SU-DHL-6 (cell line): ENCODE measurements around the gene THEM5.

Source experiments
- H2AFZ ChIP-seq: fragments of 200-600 bp; sonication (generic); 2 replicates; pipeline ENCODE4 v1.6.1; 2014; ENCODE audit warnings: low read depth, mild to moderate bottlenecking, moderate library complexity, mixed read lengths, antibody characterized with exemption, low read length; ENCODE audit not compliant: severe bottlenecking
- H3F3A ChIP-seq: fragments of 200-600 bp; shearing (Covaris generic); 2 replicates; pipeline ENCODE4 v1.6.0; 2016; ENCODE audit warnings: antibody characterized with exemption, mild to moderate bottlenecking; ENCODE audit not compliant: insufficient read depth
- H3K27ac ChIP-seq: fragments of 200-600 bp; sonication (generic); 2 replicates; pipeline ENCODE4 v1.5.1; 2016; ENCODE audit warnings: low read depth, mild to moderate bottlenecking, low read length, moderate library complexity, mixed read lengths
- H3K27me3 ChIP-seq: fragments of 200-600 bp; sonication (generic), shearing (Covaris generic); 2 replicates; pipeline ENCODE4 v1.6.0; 2014; ENCODE audit warnings: mild to moderate bottlenecking, low read length
- H3K36me3 ChIP-seq: fragments of 200-600 bp; sonication (generic); 2 replicates; pipeline ENCODE4 v1.6.1; 2014; ENCODE audit warnings: mild to moderate bottlenecking, low read length, mixed read lengths
- H3K4me2 ChIP-seq: fragments of 300-600, 200-600 bp; shearing (Covaris generic), sonication (generic); 2 replicates; pipeline ENCODE4 v1.6.0; 2014; ENCODE audit warnings: low read length, low read depth, mild to moderate bottlenecking; ENCODE audit not compliant: poor library complexity, severe bottlenecking
- H3K4me3 ChIP-seq: fragments of 200-600 bp; sonication (generic); 2 replicates; pipeline ENCODE4 v1.5.1; 2014; ENCODE audit warnings: antibody characterized with exemption, low read length, mild to moderate bottlenecking, mixed read lengths; ENCODE audit not compliant: insufficient read depth, poor library complexity, severe bottlenecking
- H3K79me2 ChIP-seq: fragments of 200-600 bp; sonication (generic); 2 replicates; pipeline ENCODE4 v1.6.1; 2014; ENCODE audit warnings: mild to moderate bottlenecking, low read length, moderate library complexity; ENCODE audit not compliant: insufficient read depth
- H3K9ac ChIP-seq: fragments of 200-600 bp; sonication (generic); 2 replicates; pipeline ENCODE4 v1.7.0; 2014; ENCODE audit warnings: mild to moderate bottlenecking, low read length
- H3K9me2 ChIP-seq: fragments of 200-600 bp; sonication (generic); replicated peaks from 2 replicates; pipeline ENCODE4 v1.6.1; 2014; ENCODE audit warnings: low read length; ENCODE audit not compliant: insufficient read depth
- H3K9me3 ChIP-seq: fragments of 200-600 bp; sonication (generic); 2 replicates; pipeline ENCODE4 v1.6.1; 2014; ENCODE audit warnings: low read length, mixed read lengths; ENCODE audit not compliant: insufficient read depth
- H4K20me1 ChIP-seq: fragments of 200-600 bp; sonication (generic); 2 replicates; pipeline ENCODE4 v1.6.1; 2014; ENCODE audit warnings: low read depth, mild to moderate bottlenecking, antibody characterized with exemption, low read length, moderate library complexity, mixed read lengths
- EZH2phosphoT487 ChIP-seq: fragments of 200-600 bp; sonication (generic), shearing (Covaris generic); conservative IDR thresholded peaks from 2 replicates; pipeline ENCODE4 v1.6.1; 2018; ENCODE audit warnings: mild to moderate bottlenecking, antibody characterized with exemption, low read length, moderate library complexity, mixed read lengths
- TF ChIP-seq, protein P1 (sequence below): fragments of 200-600 bp; sonication (generic); IDR thresholded peaks from one replicate; pipeline ENCODE4 v1.5.1; 2017; ENCODE audit warnings: antibody characterized with exemption, mild to moderate bottlenecking, low read length, moderate library complexity; ENCODE audit not compliant: insufficient read depth, poor library complexity, severe bottlenecking

THEM5 gene

DNA sequence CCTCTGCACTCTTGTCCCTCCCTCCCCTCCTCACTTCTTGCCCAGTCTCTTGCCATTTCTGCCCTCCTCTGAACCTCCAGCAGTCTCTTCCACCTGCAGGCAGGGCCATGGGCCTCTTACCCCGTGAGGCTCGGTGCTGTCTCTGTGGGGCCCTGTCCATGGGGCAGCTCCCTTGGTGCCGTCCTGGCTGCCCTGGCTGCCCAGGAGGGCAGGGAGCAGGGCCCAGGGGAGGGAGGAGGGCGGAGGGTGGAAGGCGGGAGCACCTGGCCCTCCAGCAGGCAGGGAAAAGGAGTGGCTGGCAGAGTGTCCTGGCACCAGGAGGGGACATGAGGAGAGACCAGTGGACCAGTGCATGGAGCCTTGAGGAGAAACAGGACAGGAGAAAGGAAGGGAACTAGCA is 21.9 kb downstream of the THEM5 start, which contains the start of gene RORC:
Gene RORC, minus strand, starts transcription at position 198 of the 400 bp plus-strand sequence. Its CDS starts 38 bp downstream, at position 160.
- no peaks in the 10 kb centered on the region for H3K27me3 ChIP-seq
- H3K27ac ChIP-seq = no peak within 1 kb of the TSS
- H3K36me3 ChIP-seq = no peaks in the 10 kb centered on the region
- no peak within 1 kb of the TSS for H2AFZ ChIP-seq
- H3K79me2 ChIP-seq = no peaks in the 10 kb centered on the region
- TF ChIP-seq EZH2phosphoT487 = no peak
- H3K9me3 ChIP-seq = no peaks in the 10 kb centered on the region
- no peaks in the 10 kb centered on the region for H3F3A ChIP-seq
- H3K9me2 ChIP-seq = no peaks in the 10 kb centered on the region
- no peak within 1 kb of the TSS for H3K4me2 ChIP-seq
- H3K4me3 ChIP-seq = no peak within 1 kb of the TSS
- H3K9ac ChIP-seq = no peak within 1 kb of the TSS
- no peaks in the 10 kb centered on the region for H4K20me1 ChIP-seq

DNA sequence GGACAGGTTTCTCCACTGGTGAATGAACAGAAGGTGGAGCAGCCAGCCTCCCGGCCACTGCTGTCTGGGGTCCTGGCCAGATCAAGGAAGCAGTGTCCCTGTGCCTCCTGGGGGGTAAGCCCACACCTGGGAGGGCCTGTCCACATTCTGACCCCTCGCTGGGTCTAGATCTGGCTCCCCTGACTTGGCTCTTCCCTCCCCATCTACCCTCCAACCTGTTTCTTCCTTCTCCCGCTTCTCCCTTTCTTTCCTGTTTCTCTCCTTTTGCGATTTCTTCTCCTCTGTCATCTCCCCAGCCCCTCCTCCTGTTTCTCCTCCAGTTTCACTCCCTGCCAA is 22.3 kb downstream of the THEM5 start:
- Histone ChIP-seq H3F3A (no peaks in the 10 kb centered on the region), H3K27me3 (no peaks in the 10 kb centered on the region), H3K9me3 (no peaks in the 10 kb centered on the region), H3K9ac (no peak overlapping the region), H2AFZ (no peak overlapping the region), H3K4me3 (no peak overlapping the region), H3K79me2 (no peaks in the 10 kb centered on the region), H3K4me2 (no peak overlapping the region), H3K36me3 (no peaks in the 10 kb centered on the region), H3K27ac (no peak overlapping the region), H4K20me1 (no peaks in the 10 kb centered on the region), H3K9me2 (no peaks in the 10 kb centered on the region)
- TF ChIP-seq, protein P1, sequence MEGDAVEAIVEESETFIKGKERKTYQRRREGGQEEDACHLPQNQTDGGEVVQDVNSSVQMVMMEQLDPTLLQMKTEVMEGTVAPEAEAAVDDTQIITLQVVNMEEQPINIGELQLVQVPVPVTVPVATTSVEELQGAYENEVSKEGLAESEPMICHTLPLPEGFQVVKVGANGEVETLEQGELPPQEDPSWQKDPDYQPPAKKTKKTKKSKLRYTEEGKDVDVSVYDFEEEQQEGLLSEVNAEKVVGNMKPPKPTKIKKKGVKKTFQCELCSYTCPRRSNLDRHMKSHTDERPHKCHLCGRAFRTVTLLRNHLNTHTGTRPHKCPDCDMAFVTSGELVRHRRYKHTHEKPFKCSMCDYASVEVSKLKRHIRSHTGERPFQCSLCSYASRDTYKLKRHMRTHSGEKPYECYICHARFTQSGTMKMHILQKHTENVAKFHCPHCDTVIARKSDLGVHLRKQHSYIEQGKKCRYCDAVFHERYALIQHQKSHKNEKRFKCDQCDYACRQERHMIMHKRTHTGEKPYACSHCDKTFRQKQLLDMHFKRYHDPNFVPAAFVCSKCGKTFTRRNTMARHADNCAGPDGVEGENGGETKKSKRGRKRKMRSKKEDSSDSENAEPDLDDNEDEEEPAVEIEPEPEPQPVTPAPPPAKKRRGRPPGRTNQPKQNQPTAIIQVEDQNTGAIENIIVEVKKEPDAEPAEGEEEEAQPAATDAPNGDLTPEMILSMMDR = no peak
- TF ChIP-seq EZH2phosphoT487 = no peak

DNA sequence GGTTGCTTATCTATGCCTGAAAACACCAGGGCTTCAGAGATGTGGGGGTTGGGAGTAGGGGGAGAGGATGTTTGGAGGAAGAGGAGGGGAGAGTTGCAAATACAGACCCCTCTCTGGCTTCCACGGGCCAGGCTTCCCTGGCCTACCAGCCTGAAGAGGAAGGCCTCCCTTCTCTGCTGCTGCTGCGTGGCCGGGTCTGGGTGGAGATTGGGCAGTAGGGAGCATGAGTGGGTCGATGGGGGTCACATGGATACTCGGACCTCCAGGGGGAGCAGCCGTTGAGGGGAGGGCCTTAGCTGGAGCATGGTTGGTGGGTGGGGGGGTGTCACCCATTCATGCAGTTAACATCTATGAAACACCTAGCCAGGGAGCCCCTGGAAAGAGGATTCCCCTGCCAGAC is 23.5 kb downstream of the THEM5 start:
- no peak overlapping the region for H3K27ac ChIP-seq
- no peaks in the 10 kb centered on the region for H3K79me2 ChIP-seq
- no peak overlapping the region for H3K4me2 ChIP-seq
- H3K9me3 ChIP-seq = no peaks in the 10 kb centered on the region
- no peaks in the 10 kb centered on the region for H3F3A ChIP-seq
- H3K4me3 ChIP-seq = no peak overlapping the region
- no peaks in the 10 kb centered on the region for H3K27me3 ChIP-seq
- no peaks in the 10 kb centered on the region for H3K9me2 ChIP-seq
- no peak overlapping the region for H2AFZ ChIP-seq
- TF ChIP-seq, protein P1 = no peak
- no peak for TF ChIP-seq EZH2phosphoT487
- H4K20me1 ChIP-seq = no peaks in the 10 kb centered on the region
- H3K9ac ChIP-seq = no peak overlapping the region
- no peaks in the 10 kb centered on the region for H3K36me3 ChIP-seq

DNA sequence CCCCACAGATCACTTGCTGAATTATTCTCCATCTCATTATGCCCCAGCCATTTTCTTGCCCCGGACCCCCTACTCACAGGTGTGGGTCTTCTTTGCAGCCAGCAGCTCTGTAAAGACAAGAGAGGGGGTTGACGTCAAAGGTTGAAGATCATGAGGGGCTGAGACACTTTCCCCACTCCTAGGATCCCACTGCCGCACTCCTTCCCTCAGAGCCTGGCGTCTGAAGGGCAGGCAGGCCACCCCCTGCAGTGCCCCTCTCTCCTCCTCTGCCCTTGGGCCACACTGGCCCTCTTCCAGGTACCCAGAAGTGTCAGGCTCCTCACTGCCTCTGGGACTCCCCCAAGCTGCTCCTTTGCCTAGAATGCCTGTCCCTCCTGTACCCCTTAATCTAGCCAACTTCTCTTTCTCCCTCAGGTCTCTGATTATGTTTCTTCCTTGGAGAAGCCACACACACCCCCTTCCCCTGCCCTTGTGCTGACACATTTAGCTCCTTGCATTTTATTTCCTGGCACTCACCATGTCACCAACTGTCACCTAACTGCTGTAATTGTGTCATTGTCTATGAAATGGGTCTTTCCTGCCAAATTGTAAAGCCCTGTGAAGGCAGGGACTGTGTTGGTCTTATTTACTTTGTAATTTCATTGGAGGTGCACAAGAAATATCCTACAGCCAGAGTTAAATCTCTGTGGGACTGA is 24.0 kb downstream of the THEM5 start:
- no peaks in the 10 kb centered on the region for H3F3A ChIP-seq
- no peak overlapping the region for H3K4me3 ChIP-seq
- TF ChIP-seq EZH2phosphoT487 = no peak
- TF ChIP-seq, protein P1 = no peak
- H2AFZ ChIP-seq = no peak overlapping the region
- H3K79me2 ChIP-seq = no peaks in the 10 kb centered on the region
- no peaks in the 10 kb centered on the region for H3K36me3 ChIP-seq
- no peaks in the 10 kb centered on the region for H3K9me3 ChIP-seq
- no peak overlapping the region for H3K9ac ChIP-seq
- no peaks in the 10 kb centered on the region for H4K20me1 ChIP-seq
- H3K9me2 ChIP-seq = no peaks in the 10 kb centered on the region
- H3K4me2 ChIP-seq = no peak overlapping the region
- no peaks in the 10 kb centered on the region for H3K27me3 ChIP-seq
- no peak overlapping the region for H3K27ac ChIP-seq
